ENCODE measurements around the gene FBLN5. TPM values are rescaled to one million over a fixed set of nuclear protein-coding genes. Genes with fewer than 3 reads are reported as not detected.

FBLN5 gene
- total RNA-seq, 1 experiment from 2014 or later, result 3.3 TPM

DNA sequence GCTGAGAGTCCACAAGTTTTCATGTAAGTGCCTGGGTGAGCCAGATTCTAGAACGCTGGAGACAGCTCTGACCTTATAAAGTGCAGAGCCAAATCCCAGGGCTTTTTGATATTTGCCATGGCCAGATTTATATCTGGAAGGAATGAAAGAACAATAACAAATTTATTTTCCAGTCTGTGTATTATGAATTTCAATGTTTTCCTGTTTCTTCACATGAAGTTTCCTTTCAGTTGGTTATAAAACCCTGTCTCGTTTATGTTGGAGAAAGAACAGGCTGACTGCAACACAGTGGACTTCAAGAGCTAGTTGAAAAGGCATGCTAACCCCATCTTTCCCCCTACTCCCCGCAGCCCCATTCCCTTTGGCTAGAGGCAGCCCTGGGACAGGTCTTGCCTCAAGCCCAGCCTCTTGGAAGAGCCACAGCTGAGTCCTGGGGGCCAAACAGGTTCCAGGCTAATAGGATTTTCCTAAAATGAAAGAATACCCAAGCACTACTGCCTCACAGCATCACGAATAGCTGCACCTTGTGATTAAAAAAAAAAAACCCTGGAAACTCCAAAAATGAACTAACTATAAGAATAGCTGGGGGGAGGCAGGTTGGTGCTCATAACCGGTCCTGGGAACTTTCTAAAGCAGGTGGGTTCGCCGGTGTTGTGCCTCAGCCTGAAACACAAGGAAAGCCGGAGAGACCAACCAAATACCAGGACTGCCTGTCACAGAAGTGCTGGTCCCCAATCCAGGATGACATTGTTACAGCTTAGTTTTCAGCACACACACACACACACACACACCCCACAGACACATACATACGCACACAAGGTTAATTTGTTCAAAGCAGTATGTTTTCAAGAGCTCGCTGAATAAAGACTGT, 1.5 kb downstream of the FBLN5 start (continued):
- TF ChIP-seq, protein P1, sequence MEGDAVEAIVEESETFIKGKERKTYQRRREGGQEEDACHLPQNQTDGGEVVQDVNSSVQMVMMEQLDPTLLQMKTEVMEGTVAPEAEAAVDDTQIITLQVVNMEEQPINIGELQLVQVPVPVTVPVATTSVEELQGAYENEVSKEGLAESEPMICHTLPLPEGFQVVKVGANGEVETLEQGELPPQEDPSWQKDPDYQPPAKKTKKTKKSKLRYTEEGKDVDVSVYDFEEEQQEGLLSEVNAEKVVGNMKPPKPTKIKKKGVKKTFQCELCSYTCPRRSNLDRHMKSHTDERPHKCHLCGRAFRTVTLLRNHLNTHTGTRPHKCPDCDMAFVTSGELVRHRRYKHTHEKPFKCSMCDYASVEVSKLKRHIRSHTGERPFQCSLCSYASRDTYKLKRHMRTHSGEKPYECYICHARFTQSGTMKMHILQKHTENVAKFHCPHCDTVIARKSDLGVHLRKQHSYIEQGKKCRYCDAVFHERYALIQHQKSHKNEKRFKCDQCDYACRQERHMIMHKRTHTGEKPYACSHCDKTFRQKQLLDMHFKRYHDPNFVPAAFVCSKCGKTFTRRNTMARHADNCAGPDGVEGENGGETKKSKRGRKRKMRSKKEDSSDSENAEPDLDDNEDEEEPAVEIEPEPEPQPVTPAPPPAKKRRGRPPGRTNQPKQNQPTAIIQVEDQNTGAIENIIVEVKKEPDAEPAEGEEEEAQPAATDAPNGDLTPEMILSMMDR (IDR thresholded peaks at IDR 0.05 in 2 of 3, conservative IDR thresholded peaks at IDR 0.05 in 1 of 3; ENCODE audit: borderline replicate concordance in 1 of 3, insufficient read depth in 1 of 3, low read depth in 2 of 3, low read length in 2 of 3), result no peak
- TF ChIP-seq SRF (IDR thresholded peaks at IDR 0.05; ENCODE audit: low read depth), result no peak
- TF ChIP-seq FOSL1 (IDR thresholded peaks at IDR 0.05; ENCODE audit: low read depth), result no peak
- TF ChIP-seq SIN3A (IDR thresholded peaks at IDR 0.05; ENCODE audit: low read depth), result no peak
- TF ChIP-seq RAD21 (IDR thresholded peaks at IDR 0.05; ENCODE audit: low read depth), result no peak

DNA sequence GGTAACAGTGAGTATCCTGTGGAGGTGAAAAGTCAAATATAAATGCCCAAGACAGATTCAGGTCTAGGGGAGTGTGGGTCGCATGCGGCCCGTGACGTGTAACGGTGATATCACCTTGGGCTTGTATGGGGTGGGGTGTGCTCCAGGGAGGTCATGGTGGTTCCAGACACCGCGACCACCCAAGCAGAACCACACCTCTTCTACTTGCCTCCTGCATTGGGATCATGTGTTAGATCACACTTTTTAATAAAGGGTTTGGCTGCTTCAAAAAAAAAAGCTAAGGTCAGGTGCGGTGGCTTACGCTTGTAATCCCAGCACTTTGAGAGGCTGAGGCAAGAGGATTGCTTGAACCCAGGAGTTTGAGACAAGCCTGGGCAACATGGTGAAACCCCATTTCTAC, 4.5 kb downstream of the FBLN5 start:
- ChIA-PET POLR2A (no interaction called here), RAD21 (ENCODE audit: low non-redundant PET in 1 of 2, low total read pairs in 2 of 2, uncharacterized antibody in 2 of 2, unreplicated experiment in 2 of 2) (no interaction called here), CTCF (no interaction called here)
- ATAC-seq (no peak), DNase-seq (ENCODE audit: low read depth, low spot score) (no peak)
- Histone ChIP-seq H3K36me3 (ENCODE audit: control insufficient read depth in 1 of 2, insufficient read depth in 2 of 2, low read length in 2 of 2) (no peaks in the 10 kb centered on the region), H3K79me2 (ENCODE audit: insufficient read depth, low read length) (no peaks in the 10 kb centered on the region), H3K9me3 (ENCODE audit: control insufficient read depth in 1 of 2, insufficient read depth in 1 of 2, low read depth in 1 of 2, low read length in 2 of 2) (no peaks in the 10 kb centered on the region), H2AFZ (ENCODE audit: low read depth, low read length, poor library complexity, severe bottlenecking) (no peak overlapping the region), H3K9me2 (ENCODE audit: insufficient read depth) (no peaks in the 10 kb centered on the region), H4K20me1 (ENCODE audit: insufficient read depth) (no peaks in the 10 kb centered on the region), H3K4me2 (ENCODE audit: low read length) (no peak overlapping the region), H3K4me1 (ENCODE audit: control insufficient read depth in 1 of 2, insufficient read depth in 2 of 2, low read length in 2 of 2) (no peaks in the 10 kb centered on the region; a peak in 1 of 4 replicates), H3K27ac (ENCODE audit: low read depth, low read length) (no peak overlapping the region), H3K4me3 (replicated peaks in 1 of 2; ENCODE audit: low read depth in 1 of 2, low read length in 2 of 2) (no peak overlapping the region), H3K9ac (ENCODE audit: low read length) (no peak overlapping the region), H3K27me3 (ENCODE audit: insufficient read depth, low read length) (no peaks in the 10 kb centered on the region)
- BruUV-seq (replicated peaks), result no TSS peak
- TF ChIP-seq JUND (IDR thresholded peaks at IDR 0.05) (no peak), EGR1 (IDR thresholded peaks at IDR 0.05; ENCODE audit: low read depth) (no peak), ZNF274 (IDR thresholded peaks at IDR 0.05; ENCODE audit: low read depth, low read length) (no peak), CBX3 (IDR thresholded peaks at IDR 0.05; ENCODE audit: low read depth) (no peak), EZH2 (IDR thresholded peaks at IDR 0.05) (no peak), ELF1 (IDR thresholded peaks at IDR 0.05; ENCODE audit: borderline replicate concordance, low read depth) (no peak), POLR2A (IDR thresholded peaks at IDR 0.05; ENCODE audit: borderline replicate concordance, extremely low read depth, insufficient read depth, insufficient read length) (no peak), ZFX (IDR thresholded peaks at IDR 0.05) (no peak), EZH2phosphoT487 (IDR thresholded peaks at IDR 0.05; ENCODE audit: borderline replicate concordance) (no peak), TCF7L2 (IDR thresholded peaks at IDR 0.05; ENCODE audit: borderline replicate concordance, extremely low read depth, insufficient read depth, insufficient read length) (no peak), RAD21 (IDR thresholded peaks at IDR 0.05; ENCODE audit: low read depth) (no peak), CEBPB (IDR thresholded peaks at IDR 0.05; ENCODE audit: low read depth) (no peak)
- TF ChIP-seq, protein P2, sequence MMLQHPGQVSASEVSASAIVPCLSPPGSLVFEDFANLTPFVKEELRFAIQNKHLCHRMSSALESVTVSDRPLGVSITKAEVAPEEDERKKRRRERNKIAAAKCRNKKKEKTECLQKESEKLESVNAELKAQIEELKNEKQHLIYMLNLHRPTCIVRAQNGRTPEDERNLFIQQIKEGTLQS (IDR thresholded peaks at IDR 0.05), result no peak
- TF ChIP-seq, protein P1 (IDR thresholded peaks at IDR 0.05 in 2 of 3, conservative IDR thresholded peaks at IDR 0.05 in 1 of 3; ENCODE audit: borderline replicate concordance in 1 of 3, insufficient read depth in 1 of 3, low read depth in 2 of 3, low read length in 2 of 3), result no peak
- intact Hi-C loops (cut with micrococcal nuclease), result no loop called here
